NK-92 (cell line): Measurements from ENCODE around the gene TMEM141.

Experiments used
- DNase-seq: peaks from one replicate; lab custom pipeline; 2025; ENCODE audit not compliant: unreplicated experiment; lab: John Stamatoyannopoulos, UW

The TMEM141 gene

DNA sequence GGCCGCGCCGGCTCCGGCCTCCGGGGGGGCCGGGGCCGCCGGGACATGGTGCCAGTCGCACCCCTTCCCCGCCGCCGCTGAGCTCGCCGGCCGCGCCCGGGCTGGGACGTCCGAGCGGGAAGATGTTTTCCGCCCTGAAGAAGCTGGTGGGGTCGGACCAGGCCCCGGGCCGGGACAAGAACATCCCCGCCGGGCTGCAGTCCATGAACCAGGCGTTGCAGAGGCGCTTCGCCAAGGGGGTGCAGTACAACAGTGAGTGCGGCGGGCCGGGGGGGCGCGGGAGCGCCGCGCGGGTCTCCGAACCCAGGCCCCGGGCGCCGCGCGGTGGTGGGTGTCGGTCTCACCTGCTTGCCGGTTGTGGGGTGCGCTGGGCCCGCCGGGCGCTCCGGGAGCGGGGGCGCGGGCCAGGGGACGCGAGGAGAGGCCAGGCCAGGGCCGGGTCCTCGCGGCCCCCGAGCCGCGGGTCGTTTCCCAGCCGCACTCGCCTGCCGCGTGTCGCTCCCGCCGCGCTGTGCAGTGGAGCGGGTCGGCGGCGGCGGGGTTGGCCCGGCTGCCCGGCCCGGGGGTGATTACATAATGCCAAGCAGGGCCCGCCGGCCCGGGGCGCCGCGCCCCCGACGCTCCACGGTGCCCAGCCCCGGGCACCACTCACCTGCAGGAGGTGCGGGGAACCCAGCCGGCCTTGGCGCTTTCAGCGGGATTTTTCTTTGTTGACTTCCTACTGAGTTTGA lies 17.1 kb downstream of the TMEM141 start:
- DNase-seq = no peak

DNA sequence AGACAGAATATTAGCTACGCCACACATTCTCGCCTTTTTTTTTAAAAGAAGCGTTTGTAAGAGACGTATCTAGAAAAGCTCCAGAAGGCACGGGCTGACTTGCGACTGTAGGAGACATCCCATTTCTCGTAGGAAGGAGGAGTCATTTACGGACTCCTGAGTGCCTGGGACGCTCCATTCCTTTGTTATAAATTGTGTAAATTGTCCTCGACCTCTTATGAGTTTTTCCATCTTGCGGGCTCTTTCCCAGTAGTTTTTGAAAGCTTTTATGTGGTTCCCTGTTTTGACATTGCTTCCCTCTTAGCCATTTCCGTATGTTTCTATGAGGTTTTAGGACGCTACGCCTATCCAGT lies 17.6 kb downstream of the TMEM141 start:
- no peak for DNase-seq

- DNase-seq = no peak
Observed at GRCh38 chr9:136814725-136815421, 23.7 kb downstream of the TMEM141 start.

GRCh38 chr9:136815422-136815782 lies 24.3 kb downstream of the TMEM141 start:
- no peak for DNase-seq

DNA sequence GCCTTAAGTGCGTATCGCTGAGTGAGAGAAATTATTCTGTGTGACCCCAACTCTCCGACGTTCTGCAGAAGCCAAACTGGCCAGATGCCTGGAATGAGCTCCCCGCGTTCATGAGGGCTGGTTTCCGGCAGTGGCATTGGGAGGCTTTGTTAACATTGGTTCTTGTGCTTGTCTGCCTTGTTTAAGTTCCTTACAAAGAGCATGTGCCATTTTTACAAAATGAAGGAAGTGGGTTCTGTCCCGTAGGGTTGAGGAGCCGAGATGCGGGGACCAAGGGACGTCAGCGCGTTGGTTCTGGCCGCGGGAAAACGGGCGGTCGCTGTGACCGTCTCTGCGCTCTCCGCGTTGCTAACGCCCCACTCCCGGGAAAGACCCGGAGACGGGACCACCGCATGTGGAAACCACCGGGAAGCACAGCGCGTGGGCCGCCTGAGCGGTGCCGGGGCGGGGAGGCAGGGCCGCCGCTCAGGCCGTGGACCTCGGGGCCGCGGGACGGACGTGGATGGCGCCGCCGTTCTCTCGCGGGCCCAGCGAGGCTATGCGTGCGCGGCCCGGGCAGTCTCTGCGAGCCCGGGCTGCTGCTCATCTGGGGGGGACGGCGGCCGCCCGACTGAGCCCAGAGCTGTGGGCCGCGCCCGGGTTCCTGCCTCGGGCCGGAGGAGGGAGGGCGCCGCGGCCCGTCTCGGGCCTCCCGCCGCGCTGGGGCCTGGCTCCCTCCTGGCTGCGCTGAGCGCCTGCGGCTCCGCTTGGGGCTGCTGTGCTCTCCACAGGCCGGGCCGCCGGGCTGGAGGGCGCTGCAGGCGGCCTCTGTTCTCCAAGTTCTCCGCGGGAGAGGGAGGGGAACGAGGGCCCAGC lies 30.1 kb downstream of the TMEM141 start:
- DNase-seq = no peak

GRCh38 chr9:136821826-136822544 lies 30.8 kb downstream of the TMEM141 start:
- no peak for DNase-seq

DNA sequence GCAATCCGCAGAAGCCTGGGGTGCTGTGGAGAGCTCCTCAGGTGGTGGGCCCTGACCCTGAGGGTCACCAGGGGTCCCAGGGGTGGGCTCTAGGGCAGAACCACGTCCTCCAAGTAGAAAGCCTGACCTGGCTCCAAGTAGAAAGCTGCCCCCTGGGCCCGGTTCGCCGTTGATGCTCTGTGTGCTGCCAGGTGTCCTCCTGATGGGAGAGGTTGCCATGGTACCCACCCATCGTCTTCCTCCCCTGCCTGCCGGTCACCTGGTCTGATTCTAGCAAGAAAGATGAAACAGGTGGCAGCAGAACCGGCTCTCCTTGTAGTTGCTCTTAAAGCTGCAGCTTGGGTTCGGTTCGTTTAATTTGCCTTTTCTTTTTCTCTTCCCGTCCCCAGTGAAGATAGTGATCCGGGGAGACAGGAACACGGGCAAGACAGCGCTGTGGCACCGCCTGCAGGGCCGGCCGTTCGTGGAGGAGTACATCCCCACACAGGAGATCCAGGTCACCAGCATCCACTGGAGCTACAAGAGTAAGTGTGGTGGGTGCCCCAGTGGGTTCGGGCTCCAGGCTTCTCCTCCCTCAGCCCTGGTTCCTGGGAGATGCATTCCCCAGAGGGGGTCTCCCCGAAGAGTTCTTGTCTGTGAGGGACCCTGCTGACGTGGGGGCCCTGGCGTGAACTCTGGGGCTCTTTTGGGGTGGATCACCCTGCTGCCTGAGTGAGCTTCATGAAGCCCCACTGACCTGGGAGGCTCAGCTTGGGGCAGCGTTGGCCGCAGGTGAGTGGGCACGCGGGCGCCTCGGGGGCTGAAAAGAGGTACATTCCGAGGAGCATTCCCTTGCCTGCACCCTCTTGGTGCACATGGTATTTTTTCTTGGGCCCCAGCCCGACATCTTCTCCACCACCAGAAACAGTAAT lies 32.2 kb downstream of the TMEM141 start:
- no peak for DNase-seq

DNA sequence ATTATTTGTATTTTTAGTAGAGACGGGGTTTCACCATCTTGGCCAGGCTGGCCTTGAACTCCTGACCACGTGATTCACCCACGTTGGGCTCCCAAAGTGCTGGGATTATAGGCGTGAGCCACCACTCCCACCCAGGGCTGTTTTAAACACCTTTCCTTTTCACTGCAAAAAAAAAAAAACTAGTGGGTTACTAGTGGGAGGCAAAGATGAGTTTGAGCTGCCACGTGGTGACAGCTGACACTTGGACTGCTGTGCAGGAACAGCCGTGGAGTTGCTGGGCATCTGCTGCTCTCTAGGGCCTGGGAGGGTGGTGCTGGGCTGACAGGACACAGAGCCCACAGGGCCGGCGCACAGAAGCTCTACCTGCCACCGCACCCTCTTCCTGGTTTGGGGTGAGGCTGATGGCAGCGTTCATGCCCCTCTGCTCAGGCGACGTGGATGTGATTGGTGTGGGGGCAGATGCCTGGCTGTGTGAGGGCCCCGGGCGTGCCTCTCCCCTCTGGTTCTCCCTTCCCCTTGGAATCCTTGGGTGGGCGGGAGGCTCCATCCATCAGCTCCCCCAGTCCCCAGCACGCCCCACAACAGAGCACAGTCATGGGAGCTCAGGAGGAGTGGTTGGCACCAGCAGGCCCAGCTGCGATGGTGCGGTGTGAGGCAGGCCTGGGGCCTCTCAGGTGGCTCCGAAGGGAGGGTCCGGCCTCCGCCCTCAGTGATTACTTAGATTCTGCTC lies 33.5 kb downstream of the TMEM141 start:
- DNase-seq = no peak

GRCh38 chr9:136825295-136826187 lies 34.4 kb downstream of the TMEM141 start:
- DNase-seq = no peak

DNA sequence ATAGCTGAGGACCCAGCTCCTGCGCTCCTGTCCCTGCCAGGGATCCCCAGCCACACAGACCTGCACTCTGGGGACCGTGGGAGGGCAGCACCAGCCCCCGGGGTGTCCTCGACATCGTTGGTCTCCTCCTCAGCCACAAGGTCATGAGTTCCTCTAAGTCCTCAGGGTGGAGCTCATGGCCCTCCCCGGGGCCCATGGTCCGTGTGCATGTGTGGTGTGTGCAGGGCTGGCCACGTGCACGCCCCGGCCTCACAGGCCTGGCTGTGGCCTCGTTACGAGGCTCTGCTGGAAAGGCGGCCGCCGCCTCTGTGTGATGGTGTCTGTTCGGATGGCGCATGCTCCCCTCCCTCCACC lies 35.0 kb downstream of the TMEM141 start:
- no peak for DNase-seq

GRCh38 chr9:136826703-136827582 lies 35.8 kb downstream of the TMEM141 start:
- no peak for DNase-seq

- DNase-seq = no peak
Observed at GRCh38 chr9:136827794-136828473, 36.8 kb downstream of the TMEM141 start.

- no peak for DNase-seq
Observed at GRCh38 chr9:136828474-136829140, 37.5 kb downstream of the TMEM141 start.

- DNase-seq = no peak
Observed at GRCh38 chr9:136829412-136829811, 38.3 kb downstream of the TMEM141 start.

GRCh38 chr9:136829981-136830885 lies 39.1 kb downstream of the TMEM141 start:
- no peak for DNase-seq
